Body of pancreas (tissue), 4 donors: ENCODE data around the gene FGR.

Source experiments
- POLR2A ChIP-seq, 3 donors: fragments of 450-650 bp; IDR thresholded peaks; one replicate each; pipeline ENCODE4 v1.6.1; 2016; ENCODE audit warnings: antibody characterized with exemption in 3 of 3, mild to moderate bottlenecking in 2 of 3
- TF ChIP-seq, protein P1 (sequence below), 7 experiments: fragments of 450-650 bp in 4 of 7; fragments of 200-600 bp in 3 of 7; sonication (generic) in 3 of 7; IDR thresholded peaks; one replicate each; pipeline ENCODE4 v1.5.1; 2016 to 2019; ENCODE audit warnings: antibody characterized with exemption in 7 of 7

DNA sequence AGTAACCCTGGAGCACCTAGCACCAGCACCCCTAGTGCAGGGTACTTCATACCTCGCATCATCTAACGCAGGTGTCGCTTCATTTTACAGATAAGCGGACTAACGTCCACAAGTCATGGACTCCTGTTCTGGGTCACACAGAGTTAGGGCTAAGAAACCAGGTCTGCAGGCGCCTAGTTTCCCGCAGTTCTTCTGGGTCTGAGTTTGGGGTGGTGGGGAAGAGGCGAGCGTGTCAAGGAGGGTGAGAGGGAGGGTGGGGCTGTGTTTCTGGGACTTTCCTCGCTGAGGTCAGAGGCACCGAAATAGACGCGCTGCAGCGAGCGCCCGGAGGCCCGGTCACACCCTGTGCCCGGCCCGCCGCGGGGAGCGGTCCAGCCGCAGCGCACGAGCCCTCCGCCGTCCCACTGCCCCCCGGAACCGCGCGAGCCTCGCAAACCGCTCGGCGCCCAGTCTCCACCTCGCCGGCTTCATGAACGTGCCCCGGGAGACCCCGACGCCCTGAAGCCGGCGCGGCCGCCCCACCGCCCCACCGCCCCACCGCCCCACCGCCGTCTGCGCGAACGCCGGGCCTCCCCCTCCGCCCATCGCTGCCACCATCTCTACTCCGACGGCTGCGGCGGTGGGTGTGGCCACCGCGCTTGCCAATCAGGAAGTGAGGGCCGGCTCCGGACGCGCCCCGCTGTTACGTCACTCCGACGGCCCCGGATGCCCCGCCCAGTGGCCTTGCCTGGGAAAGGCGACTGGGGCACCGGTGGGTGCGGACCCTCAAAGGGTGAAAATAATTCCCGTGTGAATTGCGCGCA lies 24.7 kb upstream of the FGR start:
- TF ChIP-seq, protein P1, sequence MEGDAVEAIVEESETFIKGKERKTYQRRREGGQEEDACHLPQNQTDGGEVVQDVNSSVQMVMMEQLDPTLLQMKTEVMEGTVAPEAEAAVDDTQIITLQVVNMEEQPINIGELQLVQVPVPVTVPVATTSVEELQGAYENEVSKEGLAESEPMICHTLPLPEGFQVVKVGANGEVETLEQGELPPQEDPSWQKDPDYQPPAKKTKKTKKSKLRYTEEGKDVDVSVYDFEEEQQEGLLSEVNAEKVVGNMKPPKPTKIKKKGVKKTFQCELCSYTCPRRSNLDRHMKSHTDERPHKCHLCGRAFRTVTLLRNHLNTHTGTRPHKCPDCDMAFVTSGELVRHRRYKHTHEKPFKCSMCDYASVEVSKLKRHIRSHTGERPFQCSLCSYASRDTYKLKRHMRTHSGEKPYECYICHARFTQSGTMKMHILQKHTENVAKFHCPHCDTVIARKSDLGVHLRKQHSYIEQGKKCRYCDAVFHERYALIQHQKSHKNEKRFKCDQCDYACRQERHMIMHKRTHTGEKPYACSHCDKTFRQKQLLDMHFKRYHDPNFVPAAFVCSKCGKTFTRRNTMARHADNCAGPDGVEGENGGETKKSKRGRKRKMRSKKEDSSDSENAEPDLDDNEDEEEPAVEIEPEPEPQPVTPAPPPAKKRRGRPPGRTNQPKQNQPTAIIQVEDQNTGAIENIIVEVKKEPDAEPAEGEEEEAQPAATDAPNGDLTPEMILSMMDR (IDR thresholded peaks at IDR 0.05), result peak in 1 of 7 experiments; percentile 10
- peak in 2 of 3 donors; percentile 34 to 36 for TF ChIP-seq POLR2A (IDR thresholded peaks at IDR 0.05)
